GM19467 (cell line): ENCODE data around the gene CCDC117.
A peak's percentile ranks its signal among the peaks of the same experiment; 100 is the strongest.
"Not testable (repeated sequence)": the region's sequence is repeated elsewhere in the genome, so short reads cannot be mapped to it uniquely, and the experiment has no call there.

Experiments
- ATAC-seq: cut with Tn5 transposase; IDR thresholded peaks from one replicate; pipeline ENCODE4 v1.9.1; 2021; ENCODE audit warnings: mild to moderate bottlenecking, moderate library complexity; ENCODE audit not compliant: unreplicated experiment

CCDC117 gene, protein sequence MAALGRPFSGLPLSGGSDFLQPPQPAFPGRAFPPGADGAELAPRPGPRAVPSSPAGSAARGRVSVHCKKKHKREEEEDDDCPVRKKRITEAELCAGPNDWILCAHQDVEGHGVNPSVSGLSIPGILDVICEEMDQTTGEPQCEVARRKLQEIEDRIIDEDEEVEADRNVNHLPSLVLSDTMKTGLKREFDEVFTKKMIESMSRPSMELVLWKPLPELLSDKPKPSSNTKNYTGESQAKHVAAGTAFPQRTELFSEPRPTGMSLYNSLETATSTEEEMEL

DNA sequence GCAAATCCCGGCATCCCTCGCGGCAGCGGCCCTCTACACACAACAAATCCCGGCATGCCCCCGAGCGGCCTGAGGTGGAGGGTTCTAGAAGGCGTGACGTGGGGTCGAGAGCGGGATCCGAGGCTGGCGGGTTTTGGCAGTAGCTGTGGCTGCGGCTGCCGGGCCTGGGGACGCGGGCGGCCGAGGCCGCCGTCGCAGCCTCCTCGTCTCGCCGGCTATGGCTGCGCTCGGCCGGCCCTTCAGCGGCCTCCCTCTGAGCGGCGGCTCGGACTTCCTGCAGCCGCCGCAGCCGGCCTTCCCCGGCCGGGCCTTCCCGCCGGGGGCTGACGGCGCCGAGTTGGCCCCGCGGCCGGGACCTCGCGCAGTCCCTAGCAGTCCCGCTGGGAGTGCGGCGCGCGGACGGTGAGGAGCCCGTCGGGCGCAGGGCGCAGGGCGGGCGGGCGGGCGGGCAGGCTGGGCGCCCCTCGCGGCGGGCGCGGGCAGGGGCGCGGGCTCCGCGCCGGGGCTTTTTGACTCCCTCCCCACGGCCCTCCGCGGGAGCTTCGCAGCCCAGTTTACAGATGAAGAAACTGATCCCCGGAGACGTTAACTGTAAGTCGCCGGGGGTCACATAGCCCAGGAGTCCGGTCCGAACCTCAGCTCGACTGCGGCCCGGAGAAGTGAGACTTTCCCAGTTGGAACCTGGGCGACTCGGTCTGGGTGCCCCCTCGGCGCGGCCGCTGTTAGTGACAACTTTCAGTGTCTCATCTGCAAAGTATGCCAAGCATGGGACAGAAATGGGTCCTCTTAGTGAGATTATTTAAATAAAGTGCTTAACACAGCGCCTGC is at the start of gene CCDC117:
Gene CCDC117 (plus strand): TSS at position 63 of the 828 bp plus-strand sequence. CDS start 155 bp downstream, at position 218.
- peak; percentile 79 for ATAC-seq

GRCh38 chr22:28728002-28728401 is 44.5 kb upstream of the CCDC117 start:
- ATAC-seq = no peak

DNA sequence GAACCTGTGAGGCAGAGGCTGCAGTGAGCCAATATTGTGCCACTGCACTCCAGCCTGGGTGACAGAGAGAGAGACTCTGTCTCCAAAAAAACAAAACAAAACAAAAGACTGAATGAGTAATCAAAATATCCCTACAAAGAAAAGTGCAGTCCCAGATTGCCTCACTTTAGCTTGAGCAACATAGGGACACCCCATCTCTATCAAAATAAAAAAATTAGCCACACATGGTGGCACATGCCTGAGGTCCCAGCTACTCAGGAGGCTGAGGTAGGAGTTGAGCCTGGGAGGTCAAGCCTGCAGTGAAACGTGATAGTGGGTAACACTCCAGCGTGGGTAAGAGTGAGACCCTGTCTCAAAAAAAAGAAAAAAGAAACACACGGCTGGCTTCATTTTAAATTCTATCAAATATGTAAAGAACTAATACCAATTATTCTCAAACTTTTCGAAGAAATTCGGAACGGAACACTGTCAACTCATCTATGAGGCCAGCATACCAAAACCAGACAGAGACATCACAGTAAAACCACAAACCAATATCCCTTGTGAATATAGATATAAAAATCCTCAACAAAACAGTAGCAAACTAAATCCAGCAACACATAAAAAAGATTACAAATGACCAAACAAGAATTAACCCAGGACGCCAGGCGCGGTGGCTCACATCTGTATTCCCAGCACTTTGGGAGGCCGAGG is 43.7 kb upstream of the CCDC117 start:
- no peak for ATAC-seq

DNA sequence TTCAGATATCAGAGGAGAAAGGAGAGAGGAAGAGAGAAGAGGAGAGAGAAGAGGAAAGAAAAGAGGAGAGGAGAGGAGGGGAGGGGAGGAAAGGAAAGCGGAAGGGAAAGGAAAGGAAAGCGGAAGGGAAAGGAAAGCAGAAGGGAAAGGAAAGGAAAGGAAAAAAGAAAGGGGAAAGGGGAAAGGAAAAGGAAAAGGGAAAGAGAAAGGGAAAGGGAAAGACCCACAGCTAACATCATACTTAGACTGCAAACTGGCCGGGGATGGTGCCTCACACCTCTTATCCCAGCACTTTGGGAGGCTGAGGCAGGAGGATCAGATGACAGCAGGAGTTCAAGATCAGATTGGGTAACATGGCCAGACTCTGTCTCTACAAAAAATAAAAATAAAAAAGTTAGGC is 42.3 kb upstream of the CCDC117 start:
- no peak for ATAC-seq

GRCh38 chr22:28734393-28734792 is 38.1 kb upstream of the CCDC117 start:
- no peak for ATAC-seq

GRCh38 chr22:28736301-28737155 is 36.0 kb upstream of the CCDC117 start:
- no peak for ATAC-seq

- ATAC-seq = no peak
Observed at GRCh38 chr22:28737701-28738100, 34.8 kb upstream of the CCDC117 start.

DNA sequence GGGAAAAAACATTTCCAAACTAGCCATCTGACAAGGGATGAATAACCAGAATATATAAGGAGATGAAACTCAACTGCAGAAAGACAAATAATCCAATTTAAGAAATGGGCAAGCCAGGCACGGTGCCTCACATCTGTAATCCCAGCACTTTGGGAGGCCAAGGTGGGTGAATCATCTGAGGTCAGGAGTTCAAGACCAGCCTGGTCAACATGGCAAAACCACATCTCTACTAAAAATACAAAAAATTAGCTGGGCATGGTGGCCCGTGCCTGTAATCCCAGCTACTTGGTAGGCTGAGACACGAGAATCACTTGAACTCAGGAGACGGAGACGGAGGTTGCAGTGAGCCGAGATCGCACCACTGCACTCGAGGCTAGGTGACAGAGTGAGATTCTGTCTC is 33.6 kb upstream of the CCDC117 start:
- not testable (repeated sequence) for ATAC-seq

DNA sequence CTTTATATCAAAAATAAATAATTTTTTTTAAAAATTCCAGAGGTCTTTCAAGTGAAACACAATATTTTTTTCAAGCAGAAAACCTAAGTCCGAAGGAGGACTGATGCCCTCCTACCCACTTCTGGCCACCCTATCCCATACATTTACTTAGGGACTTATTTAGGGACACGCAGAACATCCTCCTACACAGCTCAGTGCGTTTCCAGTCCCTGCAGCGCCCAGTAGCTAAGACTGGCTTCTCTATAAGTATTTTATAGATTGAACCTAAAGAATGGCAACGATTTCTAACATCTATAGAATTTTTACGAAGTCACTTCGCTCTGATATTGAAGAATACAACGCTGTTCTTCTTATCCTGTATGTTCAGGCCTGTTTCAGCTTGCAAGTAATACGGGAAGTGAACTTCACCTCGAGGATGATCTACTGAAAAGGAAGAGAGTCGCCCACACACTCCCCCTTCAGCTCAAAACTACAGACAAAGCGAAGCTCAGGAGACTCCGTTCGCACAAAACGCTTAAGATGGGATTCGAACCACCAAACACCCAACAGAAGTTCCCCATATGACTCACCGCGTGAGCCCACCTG is 31.2 kb upstream of the CCDC117 start:
- no peak for ATAC-seq

DNA sequence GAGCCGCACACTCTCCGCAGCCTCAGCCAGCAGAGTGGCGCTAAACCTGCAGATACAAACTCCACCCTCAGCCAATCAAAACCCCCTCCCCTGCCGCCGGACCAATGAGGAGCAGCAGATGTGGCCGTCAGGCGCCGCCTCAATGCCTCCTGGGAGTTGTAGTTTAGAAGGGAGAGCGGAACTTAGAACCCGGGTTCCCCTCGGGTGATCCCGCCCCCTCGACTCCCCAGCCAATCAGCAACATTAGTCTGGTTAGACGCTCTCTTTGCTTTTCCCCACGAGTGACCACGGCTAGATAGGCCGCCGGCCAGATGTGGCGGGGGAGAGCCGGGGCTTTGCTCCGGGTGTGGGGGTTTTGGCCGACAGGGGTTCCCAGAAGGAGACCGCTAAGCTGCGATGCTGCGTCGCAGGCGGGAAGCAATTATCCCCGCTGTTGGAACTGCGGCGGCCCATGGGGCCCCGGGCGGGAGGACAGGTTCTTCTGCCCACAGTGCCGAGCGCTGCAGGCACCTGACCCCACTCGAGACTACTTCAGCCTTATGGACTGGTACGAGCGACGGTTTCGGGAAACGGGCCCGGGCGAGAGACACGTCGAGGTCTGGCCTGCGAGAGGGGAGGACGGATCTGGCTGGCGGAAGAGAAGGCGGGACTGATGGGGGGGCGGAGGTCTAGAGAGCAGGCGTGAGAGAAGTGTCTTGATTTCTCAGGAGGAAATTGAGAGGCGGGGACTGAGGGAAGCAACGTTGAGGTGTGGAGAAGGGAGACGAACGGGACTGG is 30.5 kb upstream of the CCDC117 start, which contains the start of the genes CHEK2 and HSCB:
Gene CHEK2 (minus strand): TSS at position 36 of the 777 bp plus-strand sequence. CDS start 7,099 bp downstream, outside the sequence.
Gene HSCB (plus strand): TSS at position 255 of the 777 bp plus-strand sequence. CDS start 57 bp downstream, at position 312.
- ATAC-seq = peak; percentile 86

- ATAC-seq = no peak
Observed at GRCh38 chr22:28742562-28742962, 29.9 kb upstream of the CCDC117 start.

DNA sequence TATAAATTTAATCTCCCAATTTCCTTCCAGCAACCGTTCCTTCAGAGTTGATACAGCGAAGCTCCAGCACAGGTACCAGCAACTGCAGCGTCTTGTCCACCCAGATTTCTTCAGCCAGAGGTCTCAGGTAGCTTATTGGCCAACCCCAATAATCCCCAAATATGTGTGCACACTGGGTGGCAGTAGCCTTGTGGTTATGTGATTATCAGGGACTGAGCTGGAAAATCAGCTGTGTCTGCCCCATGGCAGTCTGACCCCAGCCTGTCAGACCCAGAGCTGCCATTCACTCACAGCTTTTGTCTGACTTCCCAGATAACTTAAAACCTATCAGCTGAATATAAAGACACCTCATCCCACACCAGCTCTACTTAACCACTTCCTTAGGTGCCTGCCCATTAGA is 28.6 kb upstream of the CCDC117 start:
- ATAC-seq = no peak

DNA sequence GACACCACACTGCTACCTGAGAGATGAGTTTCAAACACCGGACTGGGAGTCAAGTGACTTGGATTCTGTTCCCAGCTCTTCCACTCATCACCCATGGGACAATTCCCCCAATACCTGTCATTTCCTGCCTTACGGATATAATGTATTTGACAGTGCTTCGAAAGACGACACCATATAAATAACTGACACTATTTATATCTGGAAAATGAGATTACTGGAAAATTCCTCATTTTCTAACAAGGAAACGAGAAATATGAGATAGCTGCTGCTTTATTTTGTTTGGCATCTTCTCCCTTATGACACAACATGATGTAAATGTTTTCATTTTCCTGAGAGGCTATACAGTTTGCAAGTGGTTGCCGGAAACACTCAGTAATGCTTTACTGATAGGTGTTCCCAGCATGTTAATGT is 22.0 kb upstream of the CCDC117 start:
- ATAC-seq = no peak

DNA sequence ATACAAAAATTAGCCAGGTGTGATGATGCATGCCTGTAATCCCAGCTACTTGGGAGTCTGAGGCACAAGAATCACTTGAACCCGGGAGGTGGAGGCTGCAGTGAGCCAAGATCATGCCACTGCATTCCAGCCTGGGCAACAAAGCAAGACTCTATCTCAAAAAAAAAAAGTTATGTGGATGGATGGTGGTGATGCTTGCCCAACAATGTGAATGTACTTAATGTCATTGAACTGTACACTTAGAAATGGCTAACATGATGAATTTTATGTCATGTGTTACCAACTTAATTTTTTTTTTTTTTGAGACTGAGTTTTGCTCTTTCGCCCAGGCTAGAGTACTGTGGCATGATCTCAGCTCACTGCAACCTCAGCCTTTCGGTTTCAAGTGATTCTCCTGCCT is 18.0 kb upstream of the CCDC117 start:
- ATAC-seq = not testable (repeated sequence)

DNA sequence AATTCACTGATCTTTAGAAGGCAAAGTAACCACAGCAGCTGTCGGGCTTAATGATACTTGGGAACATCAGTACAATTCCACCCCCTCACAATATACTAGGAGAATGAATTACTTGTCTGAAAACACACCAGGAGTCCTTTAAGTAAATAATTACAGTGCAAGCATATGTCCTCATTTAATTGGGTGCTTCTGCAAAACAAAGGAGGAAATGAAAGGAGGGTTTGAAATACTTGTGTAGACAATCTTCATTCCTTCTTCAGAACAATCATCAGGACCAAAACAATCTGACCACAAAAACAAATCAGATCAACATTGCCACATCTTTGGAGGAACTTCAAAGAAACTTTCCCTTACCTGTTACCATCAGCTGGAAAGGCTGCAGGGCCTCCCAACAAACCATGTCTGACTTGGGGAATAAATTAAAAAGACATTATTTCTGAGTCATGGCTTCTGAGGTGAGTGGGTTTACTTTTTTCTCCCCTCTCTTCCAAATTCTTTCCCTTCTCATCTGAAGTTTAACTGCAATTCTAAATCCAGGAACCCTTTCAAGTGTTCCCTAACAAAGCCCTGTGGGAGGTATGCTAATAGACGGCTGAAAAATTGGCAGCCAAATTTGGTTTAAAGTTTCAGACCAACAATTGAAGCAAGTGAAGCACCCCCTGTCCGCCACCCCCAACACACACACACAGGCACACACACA is 12.5 kb upstream of the CCDC117 start:
- ATAC-seq = no peak

DNA sequence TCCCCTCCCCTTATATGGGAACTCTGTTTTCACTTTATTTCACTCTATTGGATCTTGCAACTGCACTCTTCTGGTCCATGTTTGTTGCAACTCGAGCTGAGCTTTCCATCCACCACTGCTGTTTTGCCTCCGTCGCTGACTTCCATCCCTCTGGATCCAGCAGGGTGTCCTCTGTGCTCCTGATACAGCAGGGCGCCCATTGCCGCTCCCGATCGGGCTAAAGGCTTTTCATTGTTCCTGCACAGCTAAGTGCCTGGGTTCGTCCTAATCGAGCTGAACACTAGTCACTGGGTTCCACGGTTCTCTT is 11.1 kb upstream of the CCDC117 start:
- no peak for ATAC-seq

DNA sequence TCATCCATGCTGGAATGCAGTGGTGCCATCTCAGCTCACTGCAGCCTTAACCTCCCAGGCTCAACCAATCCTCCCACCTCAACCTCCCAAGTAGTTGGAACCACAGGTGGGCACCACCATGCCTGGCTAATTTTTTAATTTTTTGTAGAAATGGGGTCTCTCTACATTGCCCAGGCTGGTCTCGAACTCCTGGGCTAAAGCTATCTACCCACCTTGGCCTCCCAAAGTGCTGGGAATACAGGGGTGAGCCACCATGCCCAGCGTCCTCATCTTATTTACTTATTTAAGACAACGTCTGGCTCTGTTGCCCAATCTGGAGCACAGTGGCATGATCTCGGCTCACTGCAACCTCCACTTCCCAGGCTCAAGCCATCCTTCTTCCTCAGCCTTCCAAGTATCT is 10.5 kb upstream of the CCDC117 start:
- not testable (repeated sequence) for ATAC-seq

DNA sequence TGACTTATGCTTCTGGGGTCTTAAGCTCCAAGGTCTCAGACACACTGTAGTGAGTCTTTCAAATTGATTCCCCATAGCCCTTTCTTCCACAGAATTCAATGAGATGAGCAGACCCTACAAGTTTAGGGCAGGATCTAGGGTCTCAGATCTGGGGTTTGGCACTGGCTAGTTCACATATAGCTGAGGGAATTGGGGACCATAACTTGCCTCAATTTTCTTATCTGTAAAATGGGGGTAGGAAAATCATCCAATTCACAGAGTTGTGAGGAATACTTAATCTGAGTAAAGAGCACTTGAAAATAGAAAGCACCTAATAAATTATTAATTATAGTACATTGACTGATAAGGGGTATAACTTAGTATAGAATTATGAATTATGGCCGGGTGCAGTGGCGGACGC is 5.9 kb upstream of the CCDC117 start:
- ATAC-seq = no peak
